Urothelium cell line (cell line): ENCODE data around the gene ZNF341.

ENCODE experiments used
- DNase-seq: peaks from one replicate; pipeline ENCODE4 v3.0.0; 2011; ENCODE audit warnings: low spot score, mixed read lengths
- FAIRE-seq: peaks from 2 replicates; lab custom pipeline; 2011; peaks lifted over from hg19 to GRCh38; lab: Jason Lieb, UNC

The ZNF341 gene

GRCh38 chr20:33701629-33702450 lies 30.0 kb upstream of the ZNF341 start:
- DNase-seq (no peak), FAIRE-seq (no peak)

GRCh38 chr20:33702861-33703260 lies 28.9 kb upstream of the ZNF341 start:
- no peak for FAIRE-seq

DNA sequence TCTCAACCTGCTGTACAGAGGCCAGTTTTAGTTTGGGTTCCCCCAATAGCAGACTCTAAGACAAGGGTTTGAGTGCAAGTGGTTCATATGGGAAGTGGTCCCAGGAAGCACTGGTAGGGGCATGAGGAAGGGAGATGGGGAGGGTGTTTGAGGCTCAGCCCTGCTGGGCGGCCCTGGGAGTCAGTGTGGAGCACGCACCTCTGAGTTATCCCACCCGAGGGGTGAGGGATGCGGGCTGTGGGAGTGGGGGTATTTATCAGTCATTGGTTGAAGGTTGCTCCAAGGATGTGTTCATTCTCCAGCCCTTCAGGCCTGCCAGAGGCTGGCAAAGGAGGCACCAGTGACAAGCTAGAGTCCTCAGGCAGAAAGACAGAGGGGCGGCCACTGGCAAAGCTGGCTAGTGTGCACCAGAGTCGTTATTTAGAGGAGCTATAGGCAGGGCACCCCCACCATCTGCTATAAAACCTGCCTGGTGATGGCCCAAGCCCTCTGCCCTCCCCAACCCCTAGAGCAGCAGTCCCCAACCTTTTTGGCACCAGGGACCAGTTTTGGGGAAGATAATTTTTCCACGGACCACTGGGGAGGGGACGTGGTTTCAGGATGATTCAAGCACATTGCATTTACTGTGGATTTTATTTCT lies 28.2 kb upstream of the ZNF341 start:
- FAIRE-seq, result no peak
- DNase-seq, result no peak

More at GRCh38 chr20:33702861-33703260, 28.9 kb upstream of the ZNF341 start:
- no peak for DNase-seq

- DNase-seq (no peak), FAIRE-seq (no peak)
These were observed 27.4 kb upstream of the ZNF341 start for GRCh38 chr20:33704197-33704924.

GRCh38 chr20:33707668-33708067 lies 24.1 kb upstream of the ZNF341 start:
- no peak for FAIRE-seq
- DNase-seq, result no peak

GRCh38 chr20:33709398-33709797 lies 22.4 kb upstream of the ZNF341 start:
- DNase-seq (no peak), FAIRE-seq (no peak)

- no peak for DNase-seq
- FAIRE-seq, result no peak
These were observed 21.8 kb upstream of the ZNF341 start for GRCh38 chr20:33709905-33710541.

- FAIRE-seq, result no peak
These were observed 20.9 kb upstream of the ZNF341 start for GRCh38 chr20:33710681-33711445.

GRCh38 chr20:33711446-33711738 lies 20.4 kb upstream of the ZNF341 start:
- FAIRE-seq, result no peak

More at GRCh38 chr20:33710681-33711445, 20.9 kb upstream of the ZNF341 start:
- no peak for DNase-seq

DNA sequence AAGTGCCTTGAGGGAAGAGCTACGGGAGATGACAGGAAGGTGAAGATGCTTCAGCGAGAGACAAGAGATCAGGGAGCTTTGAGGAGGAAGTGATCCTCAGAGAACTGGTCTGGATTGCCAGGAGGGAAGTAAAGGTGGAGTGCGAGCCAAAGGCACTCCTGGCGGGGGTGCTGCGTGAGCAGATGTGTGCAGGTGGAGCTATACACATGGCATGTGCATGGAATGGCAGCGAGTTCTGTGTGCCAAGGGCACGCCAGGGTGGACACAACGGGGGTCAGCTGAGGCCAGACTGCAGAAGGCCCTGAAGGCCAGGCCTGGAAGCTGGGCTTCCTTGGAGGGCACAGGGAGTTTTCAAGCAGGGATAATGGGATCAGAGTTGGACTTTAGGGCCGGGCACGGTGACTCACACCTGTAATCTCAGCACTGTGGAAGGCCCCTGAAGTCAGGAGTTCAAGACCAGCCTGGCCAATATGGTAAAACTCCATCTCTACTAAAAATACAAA lies 17.9 kb upstream of the ZNF341 start:
- no peak for FAIRE-seq
- no peak for DNase-seq

More at GRCh38 chr20:33711446-33711738, 20.4 kb upstream of the ZNF341 start:
- DNase-seq, result no peak

DNA sequence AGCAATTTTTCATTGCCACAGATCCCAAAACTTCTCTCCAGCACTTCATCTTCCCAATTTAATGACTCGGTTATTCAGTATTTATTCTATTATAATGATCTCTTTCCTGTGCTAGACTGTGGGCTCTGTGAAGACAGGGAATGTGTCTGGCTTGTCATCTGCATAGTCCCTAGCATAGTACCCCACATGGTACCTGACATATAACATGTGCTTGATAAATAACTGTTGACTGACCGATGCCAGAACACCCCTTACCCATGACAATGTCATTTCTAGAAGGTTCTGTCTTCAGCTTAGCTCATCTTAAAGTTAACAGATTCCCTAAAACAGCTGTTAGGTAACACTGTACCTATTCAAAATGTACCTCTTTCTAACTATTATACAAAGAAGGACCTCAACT lies 15.3 kb upstream of the ZNF341 start:
- no peak for DNase-seq
- FAIRE-seq, result no peak

DNA sequence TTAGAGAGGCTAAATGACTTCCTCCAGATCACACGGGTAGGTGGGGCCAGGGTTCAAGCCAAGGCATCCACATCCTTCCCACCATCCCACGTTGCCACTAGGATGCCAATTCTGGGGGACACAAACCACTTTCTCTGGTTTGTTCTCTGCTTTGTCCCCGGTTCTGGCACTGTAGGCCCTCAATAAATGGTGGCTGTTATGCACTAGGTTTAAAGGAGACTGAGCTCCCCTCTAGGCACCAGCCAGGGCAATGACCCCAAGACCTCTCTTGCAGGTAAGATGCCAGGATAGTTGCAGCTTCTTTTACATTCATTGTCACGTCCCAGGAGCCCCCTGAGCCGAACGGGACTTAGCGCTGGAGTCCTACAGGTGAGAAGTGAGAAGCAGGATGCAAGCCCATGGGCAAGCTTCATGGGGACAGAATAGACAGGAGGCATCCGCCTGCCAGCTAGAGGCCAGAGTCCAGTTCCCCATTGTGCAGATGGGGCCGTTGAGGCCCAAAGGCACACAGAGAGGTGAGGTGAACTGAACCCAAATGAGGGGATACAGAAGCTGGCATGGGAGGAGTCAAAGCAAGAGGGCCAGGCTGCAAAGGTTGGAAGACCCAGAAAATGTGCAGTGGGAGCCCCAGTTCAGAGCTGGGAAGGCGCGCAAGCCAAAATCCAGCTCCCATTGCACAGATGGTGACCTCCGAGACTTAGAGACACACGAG lies 12.4 kb upstream of the ZNF341 start:
- FAIRE-seq (no peak), DNase-seq (no peak)

DNA sequence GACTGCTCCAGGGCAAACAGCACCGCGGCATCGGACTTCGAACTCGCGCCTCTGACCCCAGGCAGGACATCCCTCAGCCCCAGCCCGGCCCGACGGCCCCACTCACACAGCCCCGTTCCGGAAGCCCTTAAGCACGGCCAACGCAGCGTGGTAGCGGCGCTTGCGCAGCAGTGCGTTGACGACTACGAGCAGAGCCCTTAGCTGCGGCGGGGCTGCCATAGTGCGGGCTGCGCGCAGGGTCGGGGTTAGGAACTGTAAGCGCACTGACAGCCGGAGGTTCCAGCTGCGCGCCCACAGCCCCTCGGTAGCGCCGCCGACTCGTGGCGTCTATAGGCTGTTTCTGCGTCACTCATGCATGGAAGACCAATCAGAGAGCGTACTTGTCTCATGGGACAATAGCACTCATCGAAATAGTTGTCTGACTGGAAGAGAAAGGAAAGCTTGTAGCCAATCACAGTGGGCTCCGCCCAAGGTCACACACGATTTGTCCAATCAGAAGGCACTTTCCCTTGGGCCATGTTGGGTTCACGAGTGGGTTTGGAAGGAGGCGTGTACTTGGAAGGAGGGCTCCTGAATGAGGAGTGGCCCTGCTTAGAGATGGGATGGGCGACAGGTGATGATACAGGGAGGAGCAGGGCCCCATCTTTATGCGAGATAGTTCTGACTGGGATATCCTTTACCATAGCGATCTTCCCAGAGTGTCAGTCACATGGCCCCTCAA lies 11.6 kb upstream of the ZNF341 start, which contains the start of gene PXMP4:
TSS of gene PXMP4 (minus strand) at position 322 of the 721 bp plus-strand sequence. CDS start at position 219, 103 bp downstream.
- DNase-seq (peak; percentile 95), FAIRE-seq (peak; percentile 74)

GRCh38 chr20:33721391-33722140 lies 10.2 kb upstream of the ZNF341 start:
- FAIRE-seq, result no peak
- DNase-seq, result no peak

- FAIRE-seq (no peak), DNase-seq (no peak)
These were observed 7.2 kb upstream of the ZNF341 start for GRCh38 chr20:33724439-33725094.

GRCh38 chr20:33725607-33726264 lies 6.1 kb upstream of the ZNF341 start:
- no peak for FAIRE-seq
- DNase-seq, result no peak

DNA sequence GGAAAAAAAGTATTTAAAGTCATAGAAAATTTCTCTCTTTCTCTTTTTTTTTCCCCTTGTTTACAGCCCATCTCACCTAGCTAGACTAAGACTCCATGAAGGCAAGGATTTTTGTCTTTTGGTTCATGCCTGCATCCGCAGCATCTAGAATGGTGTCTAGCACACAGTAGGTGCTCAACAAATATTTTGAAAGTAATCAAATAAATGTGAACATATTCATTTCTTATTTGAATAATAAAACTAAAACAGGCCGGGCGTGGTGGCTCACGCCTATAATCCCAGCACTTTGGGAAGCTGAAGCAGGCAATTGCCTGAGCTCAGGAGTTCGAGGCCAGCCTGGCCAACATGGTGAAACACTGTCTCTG lies 4.7 kb upstream of the ZNF341 start:
- DNase-seq (no peak), FAIRE-seq (no peak)
